ENCODE results near the gene CMTR2. TPM values are rescaled to one million over a fixed set of nuclear protein-coding genes. Genes with fewer than 3 reads are reported as not detected.

The CMTR2 gene
- polyA plus RNA-seq, 4 donors: 37.1 to 61.8 (median 48.6) TPM

DNA sequence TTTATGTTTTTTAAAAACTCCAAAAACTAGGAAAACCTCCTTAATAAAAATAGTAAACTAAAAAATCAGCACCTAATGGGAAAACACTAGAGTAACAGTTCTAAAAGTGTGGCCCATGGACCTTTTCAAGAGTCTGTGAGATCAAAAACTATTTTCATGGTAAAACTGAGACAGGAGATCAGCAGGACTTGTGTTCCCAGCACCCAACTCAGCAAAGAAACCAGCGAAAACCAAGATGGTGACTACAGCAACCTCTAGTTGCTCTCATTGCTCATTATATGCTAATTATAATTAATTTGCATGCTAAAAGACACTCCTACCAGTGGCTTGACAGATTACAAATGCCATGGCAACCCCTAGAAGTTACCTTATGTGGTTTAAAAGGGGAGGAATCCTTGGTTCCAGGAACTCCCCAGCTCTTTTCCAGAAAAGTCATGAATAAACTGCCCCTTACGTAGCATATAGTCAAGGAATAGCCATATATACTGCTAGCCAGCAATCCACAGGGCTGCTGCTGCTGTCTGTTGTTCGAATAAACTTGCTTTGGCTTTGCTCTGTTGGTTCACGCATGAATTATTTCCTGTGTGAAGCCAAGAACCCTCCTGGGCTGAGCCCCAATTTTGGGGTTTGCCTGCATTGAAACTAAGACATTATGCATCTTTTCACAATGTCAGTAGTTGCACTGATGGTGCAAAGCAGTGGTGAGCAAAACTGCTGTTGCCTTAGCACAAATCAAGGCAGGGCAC, 12.4 kb downstream of the CMTR2 start:
- DNase-seq (ENCODE audit: low read depth in 4 of 4, low spot score in 3 of 4): no peak

DNA sequence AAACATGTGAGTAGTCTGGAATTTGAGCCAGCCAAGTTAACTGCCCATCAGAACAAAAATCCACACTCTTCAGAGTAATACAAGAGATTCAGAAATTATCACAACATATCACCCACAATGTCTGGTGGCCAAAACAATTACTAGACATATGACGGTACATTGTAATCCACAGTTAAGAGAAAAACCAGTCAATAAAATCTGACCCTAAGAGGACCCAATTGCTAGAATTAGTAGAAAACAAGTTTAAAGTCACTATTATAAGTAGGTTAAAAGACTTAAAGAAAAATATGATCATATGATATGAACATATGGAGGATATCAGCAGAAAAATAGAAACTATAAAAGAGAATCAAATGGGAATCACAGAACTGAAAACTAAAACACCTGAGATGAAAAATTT, 15.8 kb downstream of the CMTR2 start:
- no peak for DNase-seq (ENCODE audit: low read depth in 4 of 4, low spot score in 3 of 4)

DNA sequence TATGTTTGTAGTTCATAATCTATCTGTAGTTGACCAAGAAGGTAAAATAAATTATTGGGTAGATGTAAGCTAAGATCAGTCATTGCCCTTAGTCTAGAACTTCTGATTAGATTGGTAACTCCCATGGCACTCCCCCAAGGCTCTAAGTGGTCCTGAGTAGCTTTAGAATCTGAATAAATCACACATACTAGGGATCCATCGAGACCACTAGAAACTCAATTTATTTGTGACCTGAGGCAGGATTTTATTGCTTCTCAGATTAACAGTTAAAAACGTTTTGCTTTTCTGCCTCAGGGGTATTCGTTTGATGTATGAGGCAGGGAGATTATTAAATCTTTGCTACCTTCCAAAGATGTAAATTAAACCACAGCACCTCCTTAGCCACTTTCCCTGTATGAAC, 24.9 kb downstream of the CMTR2 start:
- no peak for DNase-seq (ENCODE audit: low read depth in 4 of 4, low spot score in 3 of 4)

DNA sequence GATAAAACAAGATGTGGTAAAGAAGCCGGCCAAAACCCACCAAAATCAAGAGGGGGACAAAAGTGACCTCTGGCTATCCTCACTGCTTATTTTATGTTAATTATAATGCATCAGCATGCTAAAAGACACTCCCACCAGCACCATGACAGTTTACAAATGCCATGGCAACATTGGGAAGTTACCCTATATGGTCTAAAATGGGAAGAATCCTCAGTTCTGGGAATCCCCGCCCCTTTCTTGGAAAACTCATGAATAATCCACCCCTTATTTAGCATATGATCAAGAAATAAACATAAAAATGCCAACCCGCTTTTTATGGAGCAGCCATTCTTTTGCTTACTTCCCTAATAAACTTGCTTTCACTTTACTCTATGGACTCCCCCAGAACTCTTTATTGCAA, 25.6 kb downstream of the CMTR2 start:
- DNase-seq (ENCODE audit: low read depth in 4 of 4, low spot score in 3 of 4): no peak

DNA sequence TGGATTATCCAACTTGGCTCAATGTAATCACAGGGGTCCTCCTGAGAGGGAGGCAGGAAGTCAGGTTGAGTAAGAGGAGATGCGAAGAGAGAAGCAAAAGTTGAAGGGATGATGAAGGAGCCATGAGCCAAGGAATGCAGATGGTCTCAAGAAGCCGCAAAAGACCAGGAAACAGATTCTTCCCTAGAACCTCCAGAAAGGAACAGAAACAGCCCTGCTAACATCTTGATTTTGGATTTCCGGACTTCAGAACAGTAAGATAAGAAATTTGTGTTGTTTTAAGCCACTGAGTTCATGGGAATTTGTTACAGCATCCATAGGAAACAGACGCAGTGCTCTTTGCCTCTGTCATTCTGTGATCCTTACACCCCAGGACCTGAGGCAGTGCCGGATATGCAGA, 26.8 kb downstream of the CMTR2 start:
- no peak for DNase-seq (ENCODE audit: low read depth in 4 of 4, low spot score in 3 of 4)

DNA sequence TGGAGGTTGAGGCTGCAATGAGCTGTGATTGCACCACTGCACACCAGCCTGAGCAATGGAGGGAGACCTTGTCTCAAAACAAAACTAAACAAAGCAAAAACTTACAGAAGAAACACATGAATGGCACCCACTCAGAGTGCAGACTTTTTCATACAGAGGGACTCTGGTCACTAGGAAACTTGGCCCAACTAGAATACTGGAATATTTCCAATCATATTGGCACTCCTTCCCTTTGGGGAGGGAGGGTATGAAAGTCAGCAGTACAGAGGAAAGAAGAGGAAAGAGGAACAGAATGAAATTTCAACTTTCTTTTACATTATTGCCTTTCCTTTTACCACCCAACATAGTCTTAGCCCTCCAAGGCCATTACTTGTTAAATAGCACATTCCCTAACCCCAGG, 28.2 kb downstream of the CMTR2 start:
- no peak for DNase-seq (ENCODE audit: low read depth in 4 of 4, low spot score in 3 of 4)

DNA sequence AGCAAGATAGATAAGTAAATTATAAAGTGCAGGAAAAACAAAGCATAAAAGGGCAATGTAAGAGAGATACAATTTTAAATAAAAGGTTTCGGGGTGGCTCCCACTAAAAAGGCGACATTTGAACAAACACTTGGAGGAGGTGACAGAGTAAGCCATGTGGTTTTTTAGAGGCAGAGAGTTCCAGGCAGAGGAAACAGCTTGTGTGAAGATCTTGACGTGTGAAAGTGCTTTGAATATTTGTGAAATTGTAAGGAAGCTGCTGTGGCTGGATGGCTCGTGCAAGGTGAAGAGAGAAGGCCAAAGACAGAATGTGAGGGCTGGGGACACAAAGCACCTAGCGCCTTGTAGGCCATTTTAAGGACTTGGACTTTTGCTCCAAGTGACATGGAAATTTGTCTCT, 30.1 kb downstream of the CMTR2 start:
- DNase-seq (ENCODE audit: low read depth in 4 of 4, low spot score in 3 of 4): no peak

DNA sequence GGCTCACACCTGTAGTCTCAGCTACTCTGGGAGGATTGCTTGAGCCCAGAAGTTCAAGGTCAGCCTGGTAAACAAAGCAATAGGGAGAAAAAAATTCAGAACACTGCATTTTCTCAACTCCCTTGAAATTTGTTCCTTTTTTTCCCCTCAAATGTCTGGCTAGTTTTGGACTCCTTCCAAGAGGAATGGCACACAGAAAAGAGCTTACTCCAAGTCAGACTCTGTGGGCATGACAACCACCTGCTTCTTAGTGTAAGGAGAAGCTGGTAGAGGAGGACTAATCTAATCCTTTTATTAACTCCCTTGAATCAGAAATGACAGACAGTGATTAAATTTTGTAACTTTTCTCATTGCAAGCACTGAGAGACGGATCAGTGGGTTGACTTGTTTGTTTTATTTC, 30.8 kb downstream of the CMTR2 start:
- DNase-seq (ENCODE audit: low read depth in 4 of 4, low spot score in 3 of 4): no peak

DNA sequence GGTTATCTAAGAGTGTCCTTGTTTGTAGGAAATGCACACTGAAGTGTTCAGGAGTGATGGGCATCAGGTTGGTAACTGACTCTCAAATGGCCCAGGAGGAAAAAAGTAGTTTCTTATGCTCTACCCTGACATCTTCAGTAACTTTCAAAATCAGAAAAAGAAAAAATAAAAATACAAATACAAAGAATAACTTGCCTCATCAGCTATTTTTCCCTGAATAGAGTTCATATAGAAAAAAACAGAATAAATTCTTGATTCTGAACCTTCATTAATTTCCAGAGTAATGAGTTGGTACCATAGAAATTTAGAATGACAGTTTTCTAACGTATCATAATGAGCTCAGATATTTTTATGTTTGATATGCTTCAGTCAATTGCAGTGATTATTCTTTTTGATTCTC, 31.4 kb downstream of the CMTR2 start:
- no peak for DNase-seq (ENCODE audit: low read depth in 4 of 4, low spot score in 3 of 4)

DNA sequence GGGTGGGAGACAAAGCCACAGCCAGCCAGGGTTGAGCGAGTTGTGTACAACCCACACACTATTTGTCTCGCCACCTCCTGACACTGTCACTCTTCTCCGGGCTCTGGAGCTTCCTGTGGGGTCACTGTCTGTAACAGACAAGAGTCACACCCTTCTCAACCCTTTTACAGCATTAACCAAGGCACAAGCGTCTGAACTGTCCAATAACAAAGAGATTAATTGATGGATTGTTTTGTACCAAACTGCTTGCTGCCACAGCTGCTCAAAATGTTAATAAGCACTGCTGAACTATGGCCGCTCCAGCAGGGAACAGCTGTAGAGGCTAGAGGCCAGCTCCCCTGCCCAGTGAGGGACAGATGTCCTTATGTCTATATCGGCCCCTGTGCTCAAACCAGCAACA, 33.5 kb downstream of the CMTR2 start:
- no peak for DNase-seq (ENCODE audit: low read depth in 4 of 4, low spot score in 3 of 4)

DNA sequence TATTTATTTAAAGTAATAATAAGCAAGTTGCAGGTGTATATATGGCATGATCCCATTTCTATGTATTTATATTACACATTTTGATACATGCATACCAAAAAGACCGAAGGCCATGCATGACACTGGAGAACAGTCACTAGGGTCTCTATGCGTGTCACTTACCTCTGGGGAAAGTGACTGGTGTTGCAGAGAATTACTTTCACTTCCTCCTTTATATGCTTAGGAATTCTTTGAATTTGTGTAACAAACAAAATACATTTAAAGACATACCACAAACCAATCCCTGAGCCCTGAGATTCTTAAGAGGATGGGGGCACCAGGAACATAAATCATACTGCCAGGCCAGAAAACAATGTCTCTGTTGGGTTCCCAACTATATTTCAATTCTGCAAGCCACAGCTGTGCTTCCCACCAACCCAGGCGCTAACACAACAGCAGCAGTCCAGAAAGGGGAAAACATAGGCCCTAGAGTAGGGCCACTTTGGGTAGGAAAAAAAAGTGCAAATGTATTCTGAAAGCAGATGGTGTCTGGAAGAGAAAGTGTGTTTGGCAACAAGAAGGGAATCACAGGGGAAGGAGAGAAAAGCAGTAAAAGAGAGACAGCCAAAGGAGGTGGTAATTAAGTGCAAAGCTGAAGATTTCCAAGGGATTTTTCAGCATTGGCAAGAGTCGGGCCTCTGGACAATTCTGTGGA, 34.2 kb downstream of the CMTR2 start:
- DNase-seq (ENCODE audit: low read depth in 4 of 4, low spot score in 3 of 4): no peak

DNA sequence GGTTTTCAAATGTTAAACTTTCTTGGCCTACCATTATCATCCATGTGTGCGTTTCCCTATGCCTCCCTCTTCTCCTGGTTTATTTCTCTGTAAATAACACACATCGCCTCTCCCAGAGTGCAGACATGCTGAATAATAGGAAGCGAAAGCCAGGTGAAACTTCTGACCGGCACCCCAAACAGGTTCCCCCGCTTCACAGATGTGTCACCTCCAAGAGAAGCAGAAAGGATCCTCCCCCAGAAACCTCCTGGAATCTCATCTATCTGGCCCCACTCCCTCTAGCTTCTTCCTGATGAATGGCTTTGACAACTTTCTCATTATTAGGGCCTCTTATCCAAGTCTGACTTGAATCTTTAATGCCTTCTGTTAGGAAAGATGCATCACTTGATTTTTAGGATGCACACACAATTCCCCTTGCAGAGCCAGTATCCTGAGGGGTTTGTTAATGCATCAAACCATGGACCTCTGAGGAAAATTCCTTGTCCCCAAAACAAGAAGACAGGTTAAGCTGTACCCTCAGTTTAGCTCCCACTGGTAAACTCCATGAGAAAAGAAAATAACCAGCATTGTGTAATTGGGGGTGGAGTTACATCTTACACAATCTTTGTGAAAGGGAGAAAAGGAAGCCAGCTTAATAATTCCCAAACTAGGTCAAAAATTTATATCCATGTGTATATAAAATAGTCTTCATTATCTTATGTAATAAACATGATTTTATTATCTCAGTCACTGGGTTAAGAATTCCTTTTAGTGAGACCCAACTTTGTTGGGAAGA, 38.6 kb downstream of the CMTR2 start:
- no peak for DNase-seq (ENCODE audit: low read depth in 4 of 4, low spot score in 3 of 4)

DNA sequence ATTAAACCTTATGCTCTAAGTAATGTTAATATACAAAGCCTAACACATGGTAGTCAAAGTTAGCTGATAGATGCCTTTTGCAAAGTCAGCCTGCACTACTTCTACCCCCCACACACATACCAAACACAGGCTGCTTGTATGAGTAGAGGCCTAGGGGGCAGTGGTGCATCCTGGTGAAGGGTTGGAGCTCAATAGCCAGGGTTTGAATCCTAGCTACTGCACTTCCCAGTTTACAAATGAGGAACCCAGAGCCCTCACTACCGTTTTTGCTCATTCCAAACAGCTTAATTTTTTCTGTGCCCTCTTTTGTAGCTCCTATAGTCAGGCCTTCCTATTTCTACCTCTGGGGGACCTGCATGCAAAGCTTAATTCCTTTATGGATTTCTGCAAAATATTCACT, 39.8 kb downstream of the CMTR2 start:
- no peak for DNase-seq (ENCODE audit: low read depth in 4 of 4, low spot score in 3 of 4)

DNA sequence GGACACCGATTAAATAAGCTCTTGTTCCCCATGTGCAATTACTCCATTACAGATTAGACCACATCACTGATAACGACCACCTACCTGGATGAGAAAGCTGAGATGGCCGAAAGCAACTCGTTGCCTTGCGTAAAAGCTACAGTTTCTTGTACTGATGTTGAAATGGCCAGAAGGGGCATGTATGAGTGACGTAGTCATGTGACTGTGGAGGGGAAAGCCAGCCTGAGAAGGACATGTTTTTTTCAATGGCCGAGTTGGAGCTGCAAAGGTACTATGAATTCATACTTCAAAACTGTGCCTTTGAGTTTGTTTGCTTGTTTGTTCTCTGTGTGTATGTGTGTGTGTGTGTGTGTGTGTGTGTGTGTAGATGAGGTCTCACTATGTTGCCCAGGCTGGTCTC, 41.7 kb downstream of the CMTR2 start:
- DNase-seq (ENCODE audit: low read depth in 4 of 4, low spot score in 3 of 4): no peak

DNA sequence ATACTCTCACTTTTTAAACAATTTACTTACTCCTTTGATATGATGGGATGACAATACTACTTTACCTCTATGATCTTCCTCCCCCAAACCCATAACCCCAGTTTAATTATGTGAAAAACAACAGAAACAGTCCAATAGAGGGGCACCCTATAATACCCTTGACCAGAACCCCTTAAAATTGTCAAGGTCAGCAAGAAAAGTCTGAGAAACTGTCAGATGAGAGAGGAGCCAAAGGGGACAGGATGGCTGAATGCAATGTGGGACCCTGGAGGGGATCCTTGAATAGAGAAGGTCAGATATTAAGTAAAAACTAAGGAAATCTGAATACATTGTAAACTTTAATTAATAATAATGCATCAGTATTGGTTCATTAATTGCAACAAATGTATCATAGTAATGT, 42.9 kb downstream of the CMTR2 start:
- no peak for DNase-seq (ENCODE audit: low read depth in 4 of 4, low spot score in 3 of 4)

DNA sequence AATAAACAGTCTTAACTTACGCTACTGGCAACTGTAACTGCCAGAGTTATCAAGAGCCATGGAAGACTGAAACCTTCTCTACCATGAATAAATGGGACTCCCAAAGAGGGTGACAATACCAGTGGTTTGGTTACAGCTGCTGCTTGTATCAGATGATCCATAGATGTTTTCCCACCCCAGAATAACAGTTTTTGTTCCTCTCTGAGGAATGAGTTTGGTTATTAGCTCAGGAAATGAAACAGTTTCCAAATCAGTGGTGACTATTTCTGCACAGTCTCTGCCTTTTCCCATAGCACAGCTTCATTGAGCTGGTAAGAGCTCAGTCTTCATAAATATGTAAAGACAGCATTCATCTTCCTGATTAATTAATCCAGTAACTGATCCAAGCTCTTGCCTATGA, 44.7 kb downstream of the CMTR2 start:
- DNase-seq (ENCODE audit: low read depth in 4 of 4, low spot score in 3 of 4): no peak

DNA sequence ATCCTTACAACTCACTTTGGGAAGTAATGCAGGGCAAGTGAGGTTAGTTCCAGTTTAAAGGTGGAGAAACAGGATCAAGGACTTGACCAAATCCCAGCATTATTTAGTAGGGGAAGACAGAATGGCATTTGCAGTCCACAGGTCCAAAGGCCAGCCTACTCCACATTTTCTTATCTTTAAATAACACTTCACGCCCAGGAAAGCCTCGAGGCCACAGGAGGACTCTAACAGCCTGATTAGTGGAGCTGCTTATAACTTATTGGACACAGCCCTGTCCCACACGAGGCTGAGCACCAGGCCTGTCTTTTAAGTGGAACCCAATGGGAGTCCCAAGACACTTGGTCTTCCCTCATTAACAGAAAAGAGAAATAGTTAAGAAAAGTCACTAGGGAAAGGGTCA, 46.6 kb downstream of the CMTR2 start:
- DNase-seq (ENCODE audit: low read depth in 4 of 4, low spot score in 3 of 4): no peak

DNA sequence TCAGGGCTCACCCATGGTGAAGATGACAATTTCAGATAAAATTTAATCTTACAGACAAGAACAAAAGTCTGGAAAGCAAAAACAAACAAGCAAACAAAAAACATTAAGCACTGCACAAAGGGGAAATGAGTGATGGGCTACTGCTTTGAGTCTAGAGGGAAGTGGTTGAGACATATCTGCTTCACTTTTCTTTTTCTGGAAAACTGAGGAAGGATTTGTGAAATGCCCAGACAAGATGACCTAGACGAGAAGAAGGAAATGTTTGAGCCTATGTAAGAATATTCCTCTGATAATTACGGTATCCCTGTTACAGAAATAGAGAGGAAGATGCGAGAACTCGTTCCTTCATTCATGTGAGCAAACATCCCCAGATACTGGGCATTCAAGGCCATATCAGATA, 47.2 kb downstream of the CMTR2 start:
- no peak for DNase-seq (ENCODE audit: low read depth in 4 of 4, low spot score in 3 of 4)

Measured in right renal pelvis (tissue), 4 donors.